ACC112 (cell line): ENCODE results near the gene COL8A1.

ENCODE experiments used
- H2AFZ ChIP-seq: fragments of 200-600 bp; sonication (generic); one replicate; pipeline ENCODE4 v1.6.0; 2017; ENCODE audit warnings: antibody characterized with exemption, low read length; ENCODE audit not compliant: unreplicated experiment
- H3K27ac ChIP-seq: fragments of 200-600 bp; sonication (generic); 2 replicates; pipeline ENCODE4 v1.5.1; 2014; ENCODE audit warnings: low read depth, mild to moderate bottlenecking, antibody characterized with exemption, low read length, moderate library complexity
- H3K27me3 ChIP-seq: fragments of 200-600 bp; sonication (generic); 2 replicates; pipeline ENCODE4 v1.6.1; 2014; ENCODE audit warnings: mild to moderate bottlenecking, antibody characterized with exemption, low read length, moderate library complexity, mixed read lengths; ENCODE audit not compliant: insufficient read depth
- H3K36me3 ChIP-seq: fragments of 200-600 bp; sonication (generic); 2 replicates; pipeline ENCODE4 v1.6.1; 2016; ENCODE audit warnings: mild to moderate bottlenecking, antibody characterized with exemption, low read length, moderate library complexity, mixed read lengths; ENCODE audit not compliant: insufficient read depth
- H3K4me1 ChIP-seq: fragments of 200-600 bp; sonication (generic); one replicate; pipeline ENCODE4 v1.6.1; 2016; ENCODE audit warnings: low read length, mixed read lengths; ENCODE audit not compliant: insufficient read depth, unreplicated experiment, control insufficient read depth
- H3K4me3 ChIP-seq: fragments of 200-600 bp; sonication (generic); 2 replicates; pipeline ENCODE4 v1.5.1; 2014; ENCODE audit warnings: mild to moderate bottlenecking, low read depth, low read length
- H3K79me2 ChIP-seq: fragments of 200-600 bp; sonication (generic); one replicate; pipeline ENCODE4 v1.6.0; 2016; ENCODE audit warnings: low read length; ENCODE audit not compliant: control insufficient read depth, unreplicated experiment, insufficient read depth

The COL8A1 gene

GRCh38 chr3:99686955-99687612 is 48.7 kb downstream of the COL8A1 start:
- Histone ChIP-seq H3K27me3 (no peaks in the 10 kb centered on the region), H3K27ac (peak overlapping the region; percentile 33; the same call in 1 of the 2 replicates), H3K36me3 (peaks cover 14% of the 10 kb centered on the region), H3K4me1 (peaks cover 33% of the 10 kb centered on the region), H3K4me3 (no peak overlapping the region), H2AFZ (no peak overlapping the region), H3K79me2 (peaks cover 78% of the 10 kb centered on the region)

DNA sequence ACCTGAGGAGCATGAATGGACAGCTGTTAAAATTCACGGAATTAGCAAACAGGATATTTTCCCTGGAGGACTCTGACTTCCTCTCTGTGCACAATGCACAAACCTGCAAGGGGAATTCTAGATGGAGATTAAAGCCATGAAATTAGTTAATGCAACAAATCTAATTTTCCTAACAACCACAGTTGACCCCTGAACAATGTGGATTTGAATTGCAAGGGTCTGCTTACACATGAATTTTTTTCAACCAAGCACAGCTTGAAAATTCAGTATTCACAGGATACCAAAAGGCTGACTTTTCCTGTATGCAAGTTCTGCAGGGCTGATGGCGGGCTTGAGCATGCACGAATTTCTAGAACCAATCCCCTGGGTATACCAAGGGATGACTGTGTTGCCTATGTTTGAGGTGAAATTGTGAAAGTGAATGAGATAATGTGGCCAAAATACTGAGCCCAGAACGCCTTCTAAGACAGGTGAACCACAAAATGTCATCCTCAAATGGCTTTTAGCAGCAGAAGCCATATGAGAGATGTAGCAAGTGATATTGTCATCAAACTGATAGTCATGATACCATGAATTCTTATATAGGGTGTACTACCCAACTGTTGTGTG is 52.5 kb downstream of the COL8A1 start:
- Histone ChIP-seq H3K36me3 (peaks cover 21% of the 10 kb centered on the region), H3K79me2 (peaks cover 59% of the 10 kb centered on the region), H3K4me1 (peaks cover 33% of the 10 kb centered on the region), H3K4me3 (no peak overlapping the region), H2AFZ (no peak overlapping the region), H3K27me3 (no peaks in the 10 kb centered on the region), H3K27ac (no peak overlapping the region)

DNA sequence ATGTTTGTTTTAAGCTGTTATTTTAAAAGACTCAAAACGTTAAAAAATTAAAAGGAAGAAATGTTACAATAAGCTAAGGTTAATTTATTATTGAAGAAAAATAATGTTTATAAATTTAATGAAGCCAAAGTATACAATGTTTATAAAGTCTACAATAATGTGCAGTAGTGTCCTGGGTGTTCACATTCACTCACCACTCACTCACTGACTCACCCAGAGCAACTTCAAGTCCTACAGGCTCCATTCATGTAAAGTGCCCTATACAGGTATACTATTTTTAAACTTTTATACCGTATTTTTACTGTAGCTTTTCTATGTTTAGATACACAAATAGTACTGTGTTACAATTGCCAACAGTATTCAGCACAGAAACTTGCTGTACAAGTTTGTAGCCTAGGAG is 55.2 kb downstream of the COL8A1 start:
- H3K79me2 ChIP-seq, result peaks cover 43% of the 10 kb centered on the region
- no peak overlapping the region for H3K4me3 ChIP-seq
- peaks cover 31% of the 10 kb centered on the region for H3K4me1 ChIP-seq
- no peak overlapping the region for H3K27ac ChIP-seq
- no peak overlapping the region for H2AFZ ChIP-seq
- H3K27me3 ChIP-seq, result no peaks in the 10 kb centered on the region
- peaks cover 37% of the 10 kb centered on the region for H3K36me3 ChIP-seq

GRCh38 chr3:99696497-99696896 is 58.1 kb downstream of the COL8A1 start:
- Histone ChIP-seq H3K27me3 (no peaks in the 10 kb centered on the region), H2AFZ (no peak overlapping the region)

GRCh38 chr3:99697250-99697649 is 58.9 kb downstream of the COL8A1 start:
- H3K27ac ChIP-seq, result no peak overlapping the region
- H3K4me1 ChIP-seq, result peaks cover 49% of the 10 kb centered on the region
- H3K27me3 ChIP-seq, result no peaks in the 10 kb centered on the region
- H2AFZ ChIP-seq, result no peak overlapping the region
- H3K36me3 ChIP-seq, result peaks cover 30% of the 10 kb centered on the region
- no peak overlapping the region for H3K4me3 ChIP-seq
- H3K79me2 ChIP-seq, result peaks cover 38% of the 10 kb centered on the region

More at GRCh38 chr3:99696497-99696896, 58.1 kb downstream of the COL8A1 start:
- peaks cover 34% of the 10 kb centered on the region for H3K36me3 ChIP-seq
- H3K4me3 ChIP-seq, result no peak overlapping the region
- H3K4me1 ChIP-seq, result peaks cover 42% of the 10 kb centered on the region
- peaks cover 39% of the 10 kb centered on the region for H3K79me2 ChIP-seq
- H3K27ac ChIP-seq, result no peak overlapping the region

- H2AFZ ChIP-seq, result no peak overlapping the region
- no peak overlapping the region for H3K4me3 ChIP-seq
- H3K36me3 ChIP-seq, result peaks cover 26% of the 10 kb centered on the region
- H3K79me2 ChIP-seq, result peaks cover 39% of the 10 kb centered on the region
- H3K4me1 ChIP-seq, result peaks cover 63% of the 10 kb centered on the region
- H3K27ac ChIP-seq, result peak overlapping the region; percentile 75; the same call in 1 of the 2 replicates
- no peaks in the 10 kb centered on the region for H3K27me3 ChIP-seq
Measured at GRCh38 chr3:99698932-99699331, 60.5 kb downstream of the COL8A1 start.

DNA sequence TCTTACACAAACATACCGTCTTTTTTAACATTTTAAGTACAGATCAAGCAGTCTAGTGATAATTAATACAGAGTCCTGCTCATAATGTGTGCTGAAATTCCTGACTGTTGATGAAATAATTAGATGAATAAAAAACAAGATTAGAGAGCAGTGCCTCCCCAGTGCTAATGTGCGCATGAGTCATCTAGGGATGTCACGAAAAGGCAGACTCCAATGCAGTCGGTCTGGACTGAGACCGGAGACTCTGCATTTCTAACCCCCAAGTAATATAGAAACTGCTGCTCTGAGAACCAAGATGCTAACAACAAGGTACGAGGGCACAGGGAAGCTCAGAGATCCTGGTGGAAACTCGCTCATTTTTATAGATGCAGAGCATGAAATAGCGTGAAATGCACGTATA is 61.4 kb downstream of the COL8A1 start:
- peak overlapping the region; percentile 75 for H3K27ac ChIP-seq
- peaks cover 60% of the 10 kb centered on the region for H3K4me1 ChIP-seq
- peaks cover 28% of the 10 kb centered on the region for H3K36me3 ChIP-seq
- H3K79me2 ChIP-seq, result peaks cover 39% of the 10 kb centered on the region
- H3K27me3 ChIP-seq, result no peaks in the 10 kb centered on the region
- 0 out of 2 replicates have a peak overlapping the region, but pooled peaks have one; percentile 21 for H3K4me3 ChIP-seq
- no peak overlapping the region for H2AFZ ChIP-seq

GRCh38 chr3:99700631-99701268 is 62.4 kb downstream of the COL8A1 start:
- H3K4me3 ChIP-seq, result peak overlapping the region; percentile 21; the same call in 1 of the 2 replicates
- peak overlapping the region; percentile 75 for H3K27ac ChIP-seq
- H3K79me2 ChIP-seq, result peaks cover 39% of the 10 kb centered on the region
- H3K27me3 ChIP-seq, result no peaks in the 10 kb centered on the region
- H3K36me3 ChIP-seq, result peaks cover 31% of the 10 kb centered on the region; the same call in 1 of the 2 replicates
- H2AFZ ChIP-seq, result no peak overlapping the region
- peaks cover 56% of the 10 kb centered on the region for H3K4me1 ChIP-seq

- peaks cover 31% of the 10 kb centered on the region for H3K36me3 ChIP-seq
- H3K4me3 ChIP-seq, result no peak overlapping the region
- no peaks in the 10 kb centered on the region for H3K27me3 ChIP-seq
- no peak overlapping the region for H2AFZ ChIP-seq
- no peak overlapping the region; the same call in 1 of the 2 replicates for H3K27ac ChIP-seq
- H3K4me1 ChIP-seq, result peaks cover 53% of the 10 kb centered on the region
- H3K79me2 ChIP-seq, result peaks cover 37% of the 10 kb centered on the region
Measured at GRCh38 chr3:99702953-99703943, 64.9 kb downstream of the COL8A1 start.

DNA sequence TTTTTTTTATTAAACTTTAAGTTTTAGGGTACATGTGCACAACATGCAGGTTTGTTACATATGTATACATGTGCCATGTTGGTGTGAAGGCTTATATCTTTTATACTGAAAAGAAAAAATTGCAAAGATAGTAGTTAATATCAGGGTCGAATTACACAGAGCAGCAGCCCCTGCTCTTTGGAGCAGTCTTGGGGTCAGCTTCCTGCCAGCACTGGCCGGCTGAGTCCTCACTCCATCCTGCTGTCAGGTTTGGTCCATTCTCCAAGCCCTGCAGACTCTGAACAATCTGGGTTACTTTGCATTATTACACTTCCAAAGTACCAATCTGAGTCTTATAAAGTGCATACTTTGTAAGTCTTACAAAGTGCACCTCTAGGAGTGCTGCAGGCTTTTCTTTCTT is 66.0 kb downstream of the COL8A1 start:
- H3K4me3 ChIP-seq, result no peak overlapping the region
- H3K27ac ChIP-seq, result no peak overlapping the region
- no peak overlapping the region for H2AFZ ChIP-seq
- H3K27me3 ChIP-seq, result no peaks in the 10 kb centered on the region
- peaks cover 33% of the 10 kb centered on the region for H3K36me3 ChIP-seq
- peaks cover 44% of the 10 kb centered on the region for H3K4me1 ChIP-seq
- H3K79me2 ChIP-seq, result peaks cover 37% of the 10 kb centered on the region
